Psoas muscle (tissue), 8 donors: ENCODE results near the gene LRBA. TPM values are rescaled to one million over a fixed set of nuclear protein-coding genes. Genes with fewer than 3 reads are reported as not detected.

Experiments
- ATAC-seq, 4 donors: fragments of 200-7000 bp; cut with Tn5 transposase; one replicate each; pipeline ENCODE4 v1.9.1; 2020; ENCODE audit warnings: moderate library complexity in 3 of 4, mild to moderate bottlenecking in 2 of 4
- DNase-seq, 2 donors: peaks; one replicate each; pipeline ENCODE4 v3.0.0-alpha.2; 2020
- H3K27ac ChIP-seq: fragments of 200-600 bp; one replicate; pipeline ENCODE4 v1.8.0; 2022
- H3K27me3 ChIP-seq, 3 donors: fragments of 200-600 bp in 1 of 3; one replicate each; pipeline versions ENCODE4 v1.6.1 to v1.8.0; 2013 to 2022; ENCODE audit warnings: low read length in 2 of 3, mild to moderate bottlenecking in 2 of 3, moderate library complexity in 1 of 3; ENCODE audit not compliant: insufficient read depth in 3 of 3
- H3K36me3 ChIP-seq, 2 donors: fragments of 200-600 bp in 1 of 2; one replicate each; pipeline versions ENCODE4 v1.6.1 to v1.8.0; 2013 to 2022; ENCODE audit warnings: low read depth in 1 of 2, mild to moderate bottlenecking in 1 of 2, moderate library complexity in 1 of 2; ENCODE audit not compliant: insufficient read depth in 1 of 2
- H3K4me1 ChIP-seq: fragments of 200-600 bp; one replicate; pipeline ENCODE4 v1.8.0; 2022
- H3K4me3 ChIP-seq: fragments of 200-600 bp; one replicate; pipeline ENCODE4 v1.8.0; 2022; ENCODE audit warnings: mild to moderate bottlenecking
- H3K9me3 ChIP-seq: fragments of 200-600 bp; one replicate; pipeline ENCODE4 v1.8.0; 2022
- CTCF ChIP-seq: fragments of 200-600 bp; IDR thresholded peaks from one replicate; pipeline ENCODE4 v1.8.0; 2022; ENCODE audit warnings: antibody characterized with exemption
- WGBS, 3 donors: extraction: QIAGEN DNeasy Blood & Tissue Kit; methylation state at CpG; one replicate each; pipeline versions ENCODE4 v1.1.6 to v1.1.7; 2013; 5-methylcytosine and 5-hydroxymethylcytosine counted together
- intact Hi-C, 2 donors: fragments of 100-400 bp; cut with DNase I; formaldehyde crosslinking; loops; one replicate each; pipeline versions ENCODE4 v1.11.0 to v1.14.2; 2022
- polyA plus RNA-seq, 3 donors: library from polyadenylated mRNA; stranded (reverse); fragments of 200-250 nt; gene quantifications; one replicate each; pipeline ENCODE4 v1.2.3, GENCODE V29; 2013
- total RNA-seq, 4 donors: library from RNA; stranded (reverse); fragmentation: NEBNext Ultra II Directional in 2 of 4; extraction: Animal tissue kit (Norgen Biotek cat#: 25700) in 2 of 4; gene quantifications; one replicate each; pipeline versions ENCODE4 v1.2.1 to v1.2.4, GENCODE V29; 2021 to 2023
- donor health status: healthy with polysubstance abuse.
- donor health status: DM: no; HTN: no; CAD: no; lungs with moderate emphysema.
- donor health status: Bipolar disorder and iron deficiency.
- donor health status: healthy.
- donor health status: DM: yes; HTN: yes; CAD: no.
- donor health status: DM: no; HTN: no; CAD: no.
- donor health status: DM: no; HTN: no; CAD: no.
- donor health status: DM: yes; HTN: yes; CAD: no.

LRBA gene
- total and polyA plus RNA-seq, 7 donors, result 2.9 to 10.6 (median 6.4) TPM

GRCh38 chr4:151021637-151022334 lies 6.7 kb upstream of the LRBA start:
- Histone ChIP-seq H3K27ac (no peak overlapping the region), H3K4me1 (no peaks in the 10 kb centered on the region), H3K27me3 (no peaks in the 10 kb centered on the region), H3K9me3 (no peaks in the 10 kb centered on the region), H3K36me3 (no peaks in the 10 kb centered on the region), H3K4me3 (no peak overlapping the region)
- ATAC-seq (no peak), DNase-seq (no peak)
- TF ChIP-seq CTCF, result no peak
- intact Hi-C loops, result no loop called here
- 96 to 100% (median 97%) methylated on average over 1 of the region's 1 CpG for WGBS, 3 donors

- ATAC-seq (peak; percentile 90 to 95 (median 94)), DNase-seq (peak; percentile 78 to 83)
- TF ChIP-seq CTCF, result no peak
- WGBS, 3 donors, result 0% methylated on average over 40 to 87 of the region's 87 CpGs
- peak overlapping the region; percentile 86 for H3K27ac ChIP-seq
- intact Hi-C loops, result no loop called here
- H3K36me3 ChIP-seq, result no peaks in the 10 kb centered on the region
- peak overlapping the region; percentile 98 for H3K4me3 ChIP-seq
- peaks cover 26% of the 10 kb centered on the region for H3K4me1 ChIP-seq
- H3K9me3 ChIP-seq, result no peaks in the 10 kb centered on the region
- H3K27me3 ChIP-seq, result no peaks in the 10 kb centered on the region
Observed at GRCh38 chr4:151015459-151016347, 619 bp upstream of the LRBA start.

- Histone ChIP-seq H3K9me3 (no peaks in the 10 kb centered on the region), H3K4me3 (peak overlapping the region; percentile 98), H3K36me3 (no peaks in the 10 kb centered on the region), H3K27me3 (no peaks in the 10 kb centered on the region), H3K27ac (no peak overlapping the region), H3K4me1 (peaks cover 26% of the 10 kb centered on the region)
- WGBS, 3 donors, result 15 to 22% (median 21%) methylated on average over 4 of the region's 4 CpGs
- ATAC-seq (no peak), DNase-seq (no peak)
- TF ChIP-seq CTCF, result no peak
- intact Hi-C loops, result no loop called here
Observed at GRCh38 chr4:151013944-151014343, 1.1 kb downstream of the LRBA start.

- H3K4me3 ChIP-seq, result peak overlapping the region; percentile 98
- WGBS, 3 donors, result 26 to 30% (median 27%) methylated on average over 1 of the region's 1 CpG
- H3K36me3 ChIP-seq, result no peaks in the 10 kb centered on the region
- no peaks in the 10 kb centered on the region for H3K9me3 ChIP-seq
- H3K27ac ChIP-seq, result no peak overlapping the region
- ATAC-seq (no peak), DNase-seq (no peak)
- intact Hi-C loops, result no loop called here
- H3K4me1 ChIP-seq, result peaks cover 26% of the 10 kb centered on the region
- no peaks in the 10 kb centered on the region for H3K27me3 ChIP-seq
- TF ChIP-seq CTCF, result no peak
Observed at GRCh38 chr4:151013491-151013890, 1.6 kb downstream of the LRBA start.
